A673 (cell line): ENCODE measurements around the gene EBP. TPM values are rescaled to one million over a fixed set of nuclear protein-coding genes. Genes with fewer than 3 reads are reported as not detected.
"Not testable (repeated sequence)": the region's sequence is repeated elsewhere in the genome, so short reads cannot be mapped to it uniquely, and the experiment has no call there.

Experiments
- BruUV-seq: library from RNA; stranded (reverse); fragments of 400-500 nt; replicated peaks from 2 replicates; lab custom pipeline; 2021; lab: Mats Ljungman, UMichigan
- CTCF ChIA-PET: fragments of 300-600 bp; sonication (Branson Sonifier 250); formaldehyde crosslinking; loops from one replicate; lab custom pipeline; 2022; ENCODE audit warnings: antibody characterized with exemption; lab: Charles Lee
- POLR2A ChIA-PET: fragments of 300-600 bp; sonication (Branson Sonifier 250); formaldehyde crosslinking; loops from one replicate; lab custom pipeline; 2022; ENCODE audit warnings: antibody characterized with exemption; ENCODE audit not compliant: low non-redundant PET; lab: Charles Lee
- DNase-seq: peaks from one replicate; pipeline ENCODE4 v3.0.0-alpha.2; 2015; ENCODE audit warnings: low spot score
- H3K27ac ChIP-seq: fragments of 200-600 bp; sonication (generic); 2 replicates; pipeline ENCODE4 v1.5.1; 2016; ENCODE audit warnings: mixed run types, low read depth, mild to moderate bottlenecking, mixed read lengths, antibody characterized with exemption, low read length; ENCODE audit not compliant: poor library complexity, severe bottlenecking
- H3K27me3 ChIP-seq: fragments of 200-600 bp; sonication (generic); replicated peaks from 2 replicates; pipeline ENCODE4 v1.6.1; 2017; ENCODE audit warnings: mixed run types, low read depth, mild to moderate bottlenecking, mixed read lengths, antibody characterized with exemption, low read length; ENCODE audit not compliant: insufficient read depth, poor library complexity
- H3K36me3 ChIP-seq: fragments of 200-600 bp; sonication (generic); 2 replicates; pipeline ENCODE4 v1.6.1; 2016; ENCODE audit warnings: mixed run types, mild to moderate bottlenecking, mixed read lengths, antibody characterized with exemption, low read length; ENCODE audit not compliant: insufficient read depth, poor library complexity, severe bottlenecking
- H3K4me1 ChIP-seq: fragments of 200-600 bp; sonication (generic); 2 replicates; pipeline ENCODE4 v1.6.1; 2017; ENCODE audit warnings: mixed run types, mild to moderate bottlenecking, mixed read lengths, antibody characterized with exemption, low read length; ENCODE audit not compliant: insufficient read depth, poor library complexity, severe bottlenecking
- H3K4me3 ChIP-seq: fragments of 200-600 bp; sonication (generic); 2 replicates; pipeline ENCODE4 v1.5.1; 2016; ENCODE audit warnings: low read depth, mixed run types, mild to moderate bottlenecking, mixed read lengths, low read length; ENCODE audit not compliant: poor library complexity, severe bottlenecking
- H3K9me3 ChIP-seq: fragments of 200-600 bp; sonication (generic); 2 replicates; pipeline ENCODE4 v1.6.1; 2016; ENCODE audit warnings: mixed run types, low read depth, mild to moderate bottlenecking, mixed read lengths, antibody characterized with exemption, low read length; ENCODE audit not compliant: poor library complexity, severe bottlenecking
- CTCF ChIP-seq: fragments of 300-800, 200-600 bp; sonication (generic); conservative IDR thresholded peaks from 2 replicates; pipeline ENCODE4 v1.5.1; 2017; ENCODE audit warnings: low read depth, mild to moderate bottlenecking, antibody characterized with exemption, low read length, moderate library complexity, mixed read lengths
- EZH2 ChIP-seq: fragments of 200-600 bp; sonication (generic); IDR thresholded peaks from 2 replicates; pipeline ENCODE4 v1.6.1; 2017; ENCODE audit warnings: borderline replicate concordance, low read depth, mild to moderate bottlenecking, mixed read lengths, antibody characterized with exemption, low read length; ENCODE audit not compliant: poor library complexity, severe bottlenecking
- intact Hi-C: fragments of 100-400 bp; cut with micrococcal nuclease; formaldehyde crosslinking; loops from one replicate; pipeline ENCODE4 v1.10.0; 2022; ENCODE audit not compliant: unreplicated experiment
- total RNA-seq: library from RNA; stranded (reverse); gene quantifications from 2 replicates; pipeline ENCODE4 v1.2.3, GENCODE V29; 2021

Gene EBP
- total RNA-seq, 1 experiment from 2014 or later = 155 TPM

- CTCF ChIA-PET = no interaction called here
- BruUV-seq = no TSS peak
- POLR2A ChIA-PET = no interaction called here
- no peaks in the 10 kb centered on the region for H3K4me1 ChIP-seq
- H3K9me3 ChIP-seq = no peaks in the 10 kb centered on the region
- no peaks in the 10 kb centered on the region for H3K36me3 ChIP-seq
- no peaks in the 10 kb centered on the region for H3K27me3 ChIP-seq
- TF ChIP-seq CTCF = no peak
- intact Hi-C loops = no loop called here
- no peak overlapping the region for H3K4me3 ChIP-seq
- no peak for DNase-seq
- H3K27ac ChIP-seq = no peak overlapping the region
Observed at GRCh38 chrX:48548871-48549270, 27.3 kb downstream of the EBP start.

- H3K9me3 ChIP-seq, H3K4me3 ChIP-seq, CTCF ChIA-PET, POLR2A ChIA-PET, H3K4me1 ChIP-seq, H3K27me3 ChIP-seq, H3K36me3 ChIP-seq, H3K27ac ChIP-seq, BruUV-seq, DNase-seq, intact Hi-C loops: not testable (repeated sequence)
Observed at GRCh38 chrX:48555731-48556325, 34.2 kb downstream of the EBP start.

GRCh38 chrX:48558271-48558670 is 36.7 kb downstream of the EBP start:
- intact Hi-C loops = no loop called here
- no peak for TF ChIP-seq EZH2
- Histone ChIP-seq H3K27ac (no peak overlapping the region), H3K27me3 (no peaks in the 10 kb centered on the region), H3K4me1 (no peaks in the 10 kb centered on the region), H3K4me3 (no peak overlapping the region), H3K9me3 (no peaks in the 10 kb centered on the region), H3K36me3 (peaks cover 3% of the 10 kb centered on the region)
- BruUV-seq = no TSS peak
- POLR2A ChIA-PET = no interaction called here
- CTCF ChIA-PET = no interaction called here
- no peak for DNase-seq

- no peaks in the 10 kb centered on the region for H3K9me3 ChIP-seq
- ChIA-PET CTCF (no interaction called here), POLR2A (no interaction called here)
- H3K27me3 ChIP-seq = no peaks in the 10 kb centered on the region
- no peaks in the 10 kb centered on the region for H3K4me1 ChIP-seq
- peaks cover 3% of the 10 kb centered on the region for H3K36me3 ChIP-seq
- intact Hi-C loops = no loop called here
- H3K4me3 ChIP-seq = no peak overlapping the region
- no peak overlapping the region for H3K27ac ChIP-seq
- no peak for DNase-seq
- BruUV-seq = no TSS peak
- no peak for TF ChIP-seq CTCF
Observed at GRCh38 chrX:48559636-48560035, 38.0 kb downstream of the EBP start.
